Common myeloid progenitor, CD34-positive (primary cell): ENCODE results near the gene LPAR1.
A peak's percentile ranks its signal among the peaks of the same experiment; 100 is the strongest.

ENCODE experiments used
- CTCF ChIA-PET: fragments of 350-600 bp; sonication (Branson Sonifier 250); formaldehyde crosslinking; loops from one replicate; lab custom pipeline; 2021; ENCODE audit warnings: antibody characterized with exemption; lab: Charles Lee
- POLR2A ChIA-PET: fragments of 350-600 bp; sonication (Branson Sonifier 250); formaldehyde crosslinking; loops from one replicate; lab custom pipeline; 2021; ENCODE audit warnings: antibody characterized with exemption; lab: Charles Lee
- DNase-seq, 3 donors: peaks; one replicate each; pipeline versions ENCODE4 v3.0.0 to v3.0.0-alpha.2; 2013
- H3K27ac ChIP-seq, 2 experiments: 1 replicate in 1 of 2; 2 replicates in 1 of 2; pipeline ENCODE4 v1.7.0; 2013; ENCODE audit warnings: inconsistent platforms in 2 of 2, low read length in 2 of 2, mild to moderate bottlenecking in 2 of 2, low read depth in 1 of 2, moderate library complexity in 1 of 2; ENCODE audit not compliant: severe bottlenecking in 2 of 2, insufficient read depth in 1 of 2, poor library complexity in 1 of 2
- H3K27me3 ChIP-seq, 5 experiments: replicated peaks in 2 of 5; 1 replicate in 3 of 5; 2 replicates in 2 of 5; pipeline versions ENCODE4 v1.6.1 to v1.7.0; 2013; ENCODE audit warnings: low read length in 4 of 5, mild to moderate bottlenecking in 2 of 5, moderate library complexity in 2 of 5, inconsistent platforms in 1 of 5; ENCODE audit not compliant: insufficient read depth in 5 of 5, control insufficient read depth in 4 of 5
- H3K36me3 ChIP-seq, 4 experiments: 1 replicate in 2 of 4; 2 replicates in 2 of 4; pipeline versions ENCODE4 v1.6.1 to v1.7.0; 2013; ENCODE audit warnings: low read length in 3 of 4, control low read depth in 1 of 4, mild to moderate bottlenecking in 1 of 4; ENCODE audit not compliant: control insufficient read depth in 4 of 4, insufficient read depth in 4 of 4
- H3K4me1 ChIP-seq, 4 experiments: 1 replicate in 3 of 4; 2 replicates in 1 of 4; pipeline versions ENCODE4 v1.6.1 to v1.7.1; 2013; ENCODE audit warnings: low read length in 3 of 4, mild to moderate bottlenecking in 3 of 4, control low read depth in 1 of 4, inconsistent platforms in 1 of 4, moderate library complexity in 1 of 4; ENCODE audit not compliant: control insufficient read depth in 4 of 4, insufficient read depth in 4 of 4; ENCODE audit errors: control extremely low read depth in 1 of 4
- H3K4me3 ChIP-seq, 7 experiments: 1 replicate in 4 of 7; 2 replicates in 3 of 7; pipeline versions ENCODE4 v1.5.1 to v1.7.0; 2013; ENCODE audit warnings: mild to moderate bottlenecking in 7 of 7, low read length in 6 of 7, moderate library complexity in 6 of 7, inconsistent platforms in 2 of 7, low read depth in 2 of 7, control low read depth in 1 of 7; ENCODE audit not compliant: insufficient read depth in 4 of 7, control insufficient read depth in 1 of 7; ENCODE audit errors: extremely low read depth in 1 of 7
- H3K9me3 ChIP-seq, 5 experiments: 1 replicate in 4 of 5; 2 replicates in 1 of 5; pipeline versions ENCODE4 v1.6.1 to v1.7.1; 2013; ENCODE audit warnings: low read length in 4 of 5, mild to moderate bottlenecking in 2 of 5, inconsistent platforms in 1 of 5, low read depth in 1 of 5, moderate library complexity in 1 of 5; ENCODE audit not compliant: control insufficient read depth in 4 of 5, insufficient read depth in 2 of 5; ENCODE audit errors: control extremely low read depth in 1 of 5
- WGBS: methylation state at CpG from one replicate; pipeline ENCODE4 v1.1.5; 2013; ENCODE audit not compliant: insufficient coverage; 5-methylcytosine and 5-hydroxymethylcytosine counted together

LPAR1 gene

DNA sequence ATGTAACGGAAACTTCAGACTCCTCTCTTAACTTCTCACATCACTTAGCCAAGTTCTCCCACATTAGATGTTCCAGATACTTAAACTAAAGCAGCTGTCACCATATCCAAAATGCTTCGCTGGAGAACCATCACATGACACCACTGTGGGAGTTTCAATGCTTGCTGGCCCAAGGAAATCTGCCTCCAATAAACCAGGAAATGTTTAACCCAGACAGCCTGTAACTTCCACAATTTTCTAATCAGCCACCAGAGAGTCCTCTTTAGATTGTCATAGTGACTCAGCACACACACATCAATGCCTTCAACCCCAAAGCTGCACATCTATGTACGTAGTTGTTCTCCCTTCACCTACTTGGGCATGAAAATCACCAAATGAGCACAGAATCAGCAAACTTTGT is 118.7 kb downstream of the LPAR1 start:
- H3K27me3 ChIP-seq = no peaks in the 10 kb centered on the region
- no peak overlapping the region for H3K27ac ChIP-seq
- H3K4me3 ChIP-seq = no peak overlapping the region
- H3K4me1 ChIP-seq = peaks cover 4 to 32% (median 15%) of the 10 kb centered on the region in 4 experiments
- ChIA-PET CTCF (interaction anchor here (0.6 to 1.7 kb wide), 2 partner anchors 41 to 75 kb away, joined by 3 read pairs; no protein-coding TSS in a partner anchor), POLR2A (no interaction called here)
- no peaks in the 10 kb centered on the region for H3K36me3 ChIP-seq
- H3K9me3 ChIP-seq = peaks cover 0 to under 1% (median 0%) of the 10 kb centered on the region in 5 experiments
- peak; percentile 67 to 90 (median 85) for DNase-seq
- WGBS = 31% methylated on average over 3 of the region's 3 CpGs

DNA sequence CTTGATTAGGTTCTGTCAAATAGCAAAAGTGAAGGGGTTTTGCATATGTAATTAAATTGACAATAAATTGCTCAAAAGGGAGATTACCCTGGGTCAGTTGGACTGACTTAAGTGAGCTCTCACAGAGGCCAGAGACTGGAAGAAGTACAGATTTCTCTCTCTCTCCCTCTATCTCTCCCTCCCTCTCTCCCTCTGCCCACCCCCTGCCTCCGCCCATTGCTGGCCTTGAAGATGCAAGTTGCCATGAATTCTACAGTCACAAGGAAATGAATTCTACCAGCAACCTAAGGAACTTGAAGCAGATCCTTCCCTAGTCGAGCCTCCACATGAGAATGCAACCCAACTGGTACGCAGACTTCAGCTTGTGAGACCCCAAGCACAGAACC is 119.2 kb downstream of the LPAR1 start:
- Histone ChIP-seq H3K4me1 (peaks cover 4 to 32% (median 15%) of the 10 kb centered on the region in 4 experiments), H3K36me3 (no peaks in the 10 kb centered on the region), H3K27ac (no peak overlapping the region), H3K9me3 (peaks cover 0 to 5% (median 0%) of the 10 kb centered on the region in 5 experiments), H3K27me3 (no peaks in the 10 kb centered on the region), H3K4me3 (no peak overlapping the region)
- POLR2A ChIA-PET = no interaction called here
- CTCF ChIA-PET = interaction anchor here (1.7 kb wide), 1 partner anchor 41 kb away, joined by 3 read pairs; no protein-coding TSS in a partner anchor
- no CpG with 5 or more reads among the region's 3 CpGs for WGBS
- no peak for DNase-seq

DNA sequence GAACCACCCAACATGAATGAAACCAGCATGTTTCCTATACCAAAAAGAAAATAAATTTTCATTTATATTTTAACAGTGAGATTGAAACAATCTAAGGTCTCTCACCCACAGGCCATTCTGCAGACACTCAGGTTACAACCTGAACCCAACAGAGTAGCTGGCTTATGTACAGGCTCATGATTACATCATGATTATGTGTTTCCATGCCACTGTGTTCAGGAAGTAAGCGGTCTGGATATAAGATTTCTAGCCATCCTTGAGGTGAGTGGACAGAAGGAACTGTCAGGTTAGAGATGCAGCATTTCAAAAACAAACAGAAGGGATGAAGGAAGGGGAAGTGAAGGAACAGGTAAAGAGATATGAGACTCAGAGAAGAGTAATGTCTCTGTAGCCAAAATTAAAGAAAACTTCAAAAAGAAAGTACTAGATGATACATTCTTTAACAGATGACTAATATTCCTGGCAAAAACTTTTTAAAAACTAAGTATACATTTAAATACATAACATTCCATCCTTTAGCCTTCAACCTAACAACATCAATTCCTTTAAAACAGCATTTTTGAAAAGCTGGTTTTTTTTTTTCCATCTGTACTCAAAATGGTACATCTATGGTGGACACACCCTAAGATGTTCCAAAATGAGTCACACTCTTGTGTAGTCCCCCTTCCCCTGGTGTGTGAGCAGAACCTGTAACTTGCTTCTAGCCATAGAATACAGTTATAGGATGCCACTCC is 119.8 kb downstream of the LPAR1 start:
- H3K4me1 ChIP-seq = peaks cover 4 to 32% (median 15%) of the 10 kb centered on the region in 4 experiments
- DNase-seq = peak in 1 of 3 donors; percentile 22
- H3K27me3 ChIP-seq = no peaks in the 10 kb centered on the region
- H3K9me3 ChIP-seq = peaks cover 0 to 5% (median 0%) of the 10 kb centered on the region in 5 experiments
- ChIA-PET CTCF (interaction anchor here (1.7 kb wide), 1 partner anchor 40 kb away, joined by 3 read pairs; no protein-coding TSS in a partner anchor), POLR2A (no interaction called here)
- H3K4me3 ChIP-seq = no peak overlapping the region
- no peak overlapping the region for H3K27ac ChIP-seq
- WGBS = 100% methylated on average over 1 of the region's 1 CpG
- H3K36me3 ChIP-seq = no peaks in the 10 kb centered on the region

DNA sequence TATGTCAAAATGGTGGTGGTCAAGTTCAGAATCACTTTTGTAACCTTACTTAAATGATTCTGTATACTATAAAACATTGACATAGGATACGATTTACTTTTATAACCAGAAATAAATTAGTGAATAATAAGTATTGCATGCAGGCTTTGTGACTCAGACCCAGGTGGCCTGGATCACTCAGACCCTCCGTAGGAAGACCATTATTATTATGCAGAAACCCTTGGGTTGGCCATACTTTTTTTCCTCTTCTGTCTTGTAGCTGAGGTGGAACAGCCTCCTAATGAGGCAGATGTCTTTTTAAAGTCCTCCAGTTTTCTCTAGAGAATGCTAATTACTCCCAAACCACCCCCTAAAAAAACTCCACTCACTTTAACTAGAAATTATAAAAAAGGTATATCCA is 121.9 kb downstream of the LPAR1 start:
- CTCF ChIA-PET = no interaction called here
- peaks cover 4 to 24% (median 11%) of the 10 kb centered on the region in 4 experiments for H3K4me1 ChIP-seq
- no CpG with 5 or more reads among the region's 2 CpGs for WGBS

DNA sequence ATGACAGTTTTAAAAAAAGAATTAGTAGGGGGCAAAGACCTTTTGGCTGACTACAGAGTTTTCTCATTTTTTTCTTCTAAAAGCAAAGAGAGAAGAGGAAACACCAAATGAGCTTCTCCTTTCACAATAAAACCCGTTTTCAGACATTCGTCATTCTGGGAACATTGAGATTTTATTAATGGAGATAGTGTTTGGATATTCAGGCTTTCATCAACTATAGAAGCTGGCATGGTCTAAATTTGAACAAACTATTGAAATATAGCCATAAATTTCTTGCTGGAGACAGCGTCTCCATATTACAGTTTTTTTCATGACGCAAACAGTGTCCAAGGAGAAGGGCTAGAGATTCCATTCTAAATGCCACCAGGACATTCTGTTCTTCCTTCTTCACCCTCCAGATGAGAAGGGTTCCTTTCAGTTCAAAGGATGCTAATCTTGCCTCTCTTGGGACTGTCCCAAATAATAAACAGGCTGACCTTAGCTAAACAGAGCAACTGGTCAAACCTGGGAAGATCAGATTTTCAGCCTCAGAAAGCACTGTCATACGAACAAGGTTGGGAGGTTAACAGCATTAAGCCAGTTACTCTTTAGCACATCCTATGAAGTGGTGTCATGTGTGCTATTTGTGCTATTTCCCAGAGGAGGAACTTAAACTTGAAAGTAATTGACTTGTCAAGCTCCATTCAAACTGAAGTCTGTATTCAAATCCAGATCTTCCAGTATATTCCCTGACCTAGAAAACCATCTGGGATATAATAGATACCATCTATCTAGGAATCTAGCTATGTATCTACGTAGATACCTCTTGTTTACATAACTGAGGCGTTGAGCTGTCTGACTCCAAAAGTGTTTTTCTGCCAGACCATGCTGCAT is 125.6 kb downstream of the LPAR1 start:
- H3K27ac ChIP-seq = no peak overlapping the region
- H3K9me3 ChIP-seq = peaks cover 6 to 26% (median 11%) of the 10 kb centered on the region in 5 experiments
- DNase-seq = no peak
- CTCF ChIA-PET = no interaction called here
- POLR2A ChIA-PET = no interaction called here
- H3K4me3 ChIP-seq = no peak overlapping the region
- H3K4me1 ChIP-seq = no peaks in the 10 kb centered on the region
- no peaks in the 10 kb centered on the region for H3K36me3 ChIP-seq
- no peaks in the 10 kb centered on the region for H3K27me3 ChIP-seq
- 100% methylated on average over 4 of the region's 7 CpGs for WGBS

More for the DNA sequence above, 121.9 kb downstream of the LPAR1 start:
- H3K27me3 ChIP-seq = no peaks in the 10 kb centered on the region
- peaks cover 0 to 5% (median 0%) of the 10 kb centered on the region in 5 experiments for H3K9me3 ChIP-seq
- no peak for DNase-seq
- no peak overlapping the region for H3K27ac ChIP-seq
- POLR2A ChIA-PET = no interaction called here
- H3K4me3 ChIP-seq = no peak overlapping the region
- no peaks in the 10 kb centered on the region for H3K36me3 ChIP-seq

DNA sequence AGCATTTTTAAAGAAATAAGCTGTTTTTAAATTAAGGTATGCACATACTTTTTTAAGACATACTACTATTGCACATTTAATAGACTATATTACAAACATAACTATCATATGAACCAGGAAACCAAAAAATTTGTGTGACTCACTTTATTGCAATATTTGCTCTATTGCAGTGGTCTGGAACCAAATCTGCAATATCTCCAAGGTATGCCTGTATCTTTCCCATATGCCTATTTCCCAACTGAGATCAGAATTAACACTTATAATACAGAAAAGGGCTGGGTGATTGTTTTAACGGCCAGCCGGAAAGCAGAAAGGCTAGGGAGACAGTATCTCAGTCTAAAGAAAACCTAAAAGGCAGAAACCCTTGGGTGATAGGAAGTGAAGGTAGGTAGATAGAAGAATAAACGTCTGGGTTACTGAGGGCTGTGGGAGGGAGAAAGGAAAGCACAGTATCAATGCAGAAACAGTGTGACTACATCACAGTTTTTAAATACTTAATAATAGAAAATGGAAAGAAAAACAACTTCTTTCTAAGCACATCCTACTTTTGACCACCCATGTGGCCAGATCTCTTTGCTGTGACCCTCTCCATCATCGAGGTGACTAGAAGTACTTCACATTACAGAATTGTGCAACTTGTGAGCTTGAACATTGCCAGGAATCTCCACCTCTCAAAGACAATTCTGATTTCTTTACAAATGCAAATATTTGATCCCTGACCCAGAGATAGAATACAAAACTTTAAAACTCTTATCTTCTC is 126.4 kb downstream of the LPAR1 start:
- no peaks in the 10 kb centered on the region for H3K27me3 ChIP-seq

More for the DNA sequence above, 126.4 kb downstream of the LPAR1 start:
- WGBS = 71% methylated on average over 1 of the region's 4 CpGs
- H3K4me3 ChIP-seq = no peak overlapping the region
- POLR2A ChIA-PET = no interaction called here
- DNase-seq = no peak
- no peaks in the 10 kb centered on the region for H3K4me1 ChIP-seq
- no peaks in the 10 kb centered on the region for H3K36me3 ChIP-seq
- H3K27ac ChIP-seq = no peak overlapping the region
- H3K9me3 ChIP-seq = peaks cover 6 to 31% (median 11%) of the 10 kb centered on the region in 5 experiments
- CTCF ChIA-PET = no interaction called here
